CD8-positive, alpha-beta memory T cell (primary cell): ENCODE data around the gene TBC1D22A. TPM values are rescaled to one million over a fixed set of nuclear protein-coding genes. Genes with fewer than 3 reads are reported as not detected.
A peak's percentile ranks its signal among the peaks of the same experiment; 100 is the strongest.
"Not testable (repeated sequence)": the region's sequence is repeated elsewhere in the genome, so short reads cannot be mapped to it uniquely, and the experiment has no call there.

Experiments
- CTCF ChIA-PET: fragments of 350-600 bp; sonication (Branson Sonifier 250); formaldehyde crosslinking; loops from one replicate; lab custom pipeline; 2021; ENCODE audit warnings: antibody characterized with exemption; lab: Charles Lee
- POLR2A ChIA-PET: fragments of 350-600 bp; sonication (Branson Sonifier 250); formaldehyde crosslinking; loops from one replicate; lab custom pipeline; 2021; ENCODE audit warnings: antibody characterized with exemption; lab: Charles Lee
- DNase-seq, 5 donors: peaks; one replicate each; pipeline versions ENCODE4 v3.0.0 to v3.0.0-alpha.2; 2020 to 2022; ENCODE audit warnings: mixed read lengths in 1 of 5
- H3K27ac ChIP-seq: one replicate; pipeline ENCODE4 v1.7.0; 2013; ENCODE audit warnings: low read depth, mild to moderate bottlenecking, low read length, moderate library complexity
- H3K27me3 ChIP-seq: 2 replicates; pipeline ENCODE4 v1.7.0; 2013; ENCODE audit warnings: low read length, mild to moderate bottlenecking; ENCODE audit not compliant: insufficient read depth, poor library complexity, severe bottlenecking
- H3K36me3 ChIP-seq: 2 replicates; pipeline ENCODE4 v1.7.0; 2013; ENCODE audit warnings: mild to moderate bottlenecking, low read length, moderate library complexity; ENCODE audit not compliant: insufficient read depth
- H3K4me1 ChIP-seq: 2 replicates; pipeline ENCODE4 v1.7.0; 2013; ENCODE audit warnings: mild to moderate bottlenecking, low read length, moderate library complexity; ENCODE audit not compliant: insufficient read depth
- H3K4me3 ChIP-seq: 2 replicates; pipeline ENCODE4 v1.7.0; 2013; ENCODE audit warnings: mild to moderate bottlenecking, low read length
- H3K9me3 ChIP-seq: 2 replicates; pipeline ENCODE4 v1.7.0; 2013; ENCODE audit warnings: mild to moderate bottlenecking, low read length
- H3K27ac Mint-ChIP-seq, 8 donors: one replicate each; pipeline ENCODE4 v1.8.0; 2020 to 2021; ENCODE audit warnings: mixed read lengths in 8 of 8, mild to moderate bottlenecking in 6 of 8, inconsistent platforms in 3 of 8, moderate library complexity in 3 of 8
- H3K27me3 Mint-ChIP-seq, 2 donors: one replicate each; pipeline ENCODE4 v1.8.0; 2020 to 2021; ENCODE audit warnings: mixed read lengths in 2 of 2, mild to moderate bottlenecking in 1 of 2, moderate library complexity in 1 of 2
- H3K36me3 Mint-ChIP-seq, 3 donors: one replicate each; pipeline ENCODE4 v1.8.0; 2020 to 2021; ENCODE audit warnings: mixed read lengths in 3 of 3, inconsistent platforms in 1 of 3, mild to moderate bottlenecking in 1 of 3
- H3K4me1 Mint-ChIP-seq, 3 donors: one replicate each; pipeline ENCODE4 v1.8.0; 2020 to 2021; ENCODE audit warnings: mixed read lengths in 3 of 3, inconsistent platforms in 1 of 3, mild to moderate bottlenecking in 1 of 3
- H3K4me3 Mint-ChIP-seq, 7 donors: one replicate each; pipeline ENCODE4 v1.8.0; 2020 to 2021; ENCODE audit warnings: mixed read lengths in 7 of 7, mild to moderate bottlenecking in 6 of 7, moderate library complexity in 4 of 7, inconsistent platforms in 2 of 7
- H3K9me3 Mint-ChIP-seq, 5 donors: one replicate each; pipeline ENCODE4 v1.8.0; 2020 to 2022; ENCODE audit warnings: mixed read lengths in 5 of 5, mild to moderate bottlenecking in 3 of 5, moderate library complexity in 2 of 5, inconsistent platforms in 1 of 5
- polyA plus RNA-seq: library from polyadenylated mRNA; unstranded; fragments of 300-500 nt; fragmentation: Illumina TruSeq; gene quantifications from one replicate; pipeline ENCODE4 v1.2.3, GENCODE V29; 2021
- total RNA-seq, 2 experiments: library from RNA; stranded (reverse); gene quantifications; one replicate each; pipeline ENCODE4 v1.2.3, GENCODE V29; 2021

Gene TBC1D22A
- total and polyA plus RNA-seq, 3 experiments from 2014 or later: 26.6 to 34.8 (median 34.0) TPM

GRCh38 chr22:47136671-47137070 lies 374.2 kb downstream of the TBC1D22A start:
- Histone ChIP-seq H3K27ac (no peak overlapping the region), H3K4me3 (no peak overlapping the region), H3K36me3 (no peaks in the 10 kb centered on the region), H3K27me3 (no peaks in the 10 kb centered on the region), H3K4me1 (no peaks in the 10 kb centered on the region), H3K9me3 (no peaks in the 10 kb centered on the region)
- peaks cover 0 to 19% (median 2%) of the 10 kb centered on the region in 3 donors for H3K36me3 Mint-ChIP-seq
- no peaks in the 10 kb centered on the region for H3K27me3 Mint-ChIP-seq
- ChIA-PET CTCF (no interaction called here), POLR2A (no interaction called here)
- H3K4me3 Mint-ChIP-seq: peak overlapping the region in 1 of 7 donors; percentile 27
- no peaks in the 10 kb centered on the region for H3K9me3 Mint-ChIP-seq
- no peak for DNase-seq
- H3K4me1 Mint-ChIP-seq: peaks cover 0 to 2% (median 0%) of the 10 kb centered on the region in 3 donors
- H3K27ac Mint-ChIP-seq: peak overlapping the region in 2 of 8 donors; percentile 38 to 45

- ChIA-PET POLR2A (no interaction called here), CTCF (no interaction called here)
- H3K27me3 Mint-ChIP-seq: no peaks in the 10 kb centered on the region
- no peaks in the 10 kb centered on the region for H3K9me3 ChIP-seq
- no peak overlapping the region for H3K27ac ChIP-seq
- H3K27ac Mint-ChIP-seq: no peak overlapping the region
- DNase-seq: no peak
- no peak overlapping the region for H3K4me3 ChIP-seq
- H3K36me3 ChIP-seq: no peaks in the 10 kb centered on the region
- H3K36me3 Mint-ChIP-seq: peaks cover 0 to 12% (median 2%) of the 10 kb centered on the region in 3 donors
- no peaks in the 10 kb centered on the region for H3K4me1 ChIP-seq
- peaks cover 0 to 2% (median 0%) of the 10 kb centered on the region in 3 donors for H3K4me1 Mint-ChIP-seq
- no peak overlapping the region for H3K4me3 Mint-ChIP-seq
- H3K9me3 Mint-ChIP-seq: no peaks in the 10 kb centered on the region
- H3K27me3 ChIP-seq: no peaks in the 10 kb centered on the region
Observed at GRCh38 chr22:47139013-47139789, 376.8 kb downstream of the TBC1D22A start.

- Histone ChIP-seq H3K36me3 (no peaks in the 10 kb centered on the region), H3K9me3 (no peaks in the 10 kb centered on the region), H3K4me3 (no peak overlapping the region), H3K27me3 (no peaks in the 10 kb centered on the region), H3K4me1 (no peaks in the 10 kb centered on the region), H3K27ac (no peak overlapping the region)
- peak overlapping the region in 1 of 7 donors; percentile 7 for H3K4me3 Mint-ChIP-seq
- ChIA-PET POLR2A (no interaction called here), CTCF (no interaction called here)
- no peaks in the 10 kb centered on the region for H3K27me3 Mint-ChIP-seq
- H3K4me1 Mint-ChIP-seq: peaks cover 0 to 2% (median 0%) of the 10 kb centered on the region in 3 donors
- no peaks in the 10 kb centered on the region for H3K9me3 Mint-ChIP-seq
- no peak overlapping the region for H3K27ac Mint-ChIP-seq
- peaks cover 0 to 13% (median 2%) of the 10 kb centered on the region in 3 donors for H3K36me3 Mint-ChIP-seq
- DNase-seq: no peak
Observed at GRCh38 chr22:47139790-47140119, 377.3 kb downstream of the TBC1D22A start.

- H3K4me1 Mint-ChIP-seq, H3K27ac ChIP-seq, H3K27me3 ChIP-seq, H3K4me3 Mint-ChIP-seq, POLR2A ChIA-PET, H3K36me3 ChIP-seq, H3K4me3 ChIP-seq, CTCF ChIA-PET, DNase-seq, H3K27me3 Mint-ChIP-seq, H3K9me3 ChIP-seq, H3K27ac Mint-ChIP-seq, H3K4me1 ChIP-seq, H3K9me3 Mint-ChIP-seq: not testable (repeated sequence)
- peaks cover 0 to 13% (median 2%) of the 10 kb centered on the region in 3 donors for H3K36me3 Mint-ChIP-seq
Observed at GRCh38 chr22:47140975-47141374, 378.5 kb downstream of the TBC1D22A start.

GRCh38 chr22:47142427-47143046 lies 380.1 kb downstream of the TBC1D22A start:
- DNase-seq: no peak
- ChIA-PET CTCF (no interaction called here), POLR2A (no interaction called here)
- no peak overlapping the region for H3K4me3 Mint-ChIP-seq
- no peaks in the 10 kb centered on the region for H3K36me3 ChIP-seq
- H3K4me3 ChIP-seq: no peak overlapping the region
- H3K9me3 ChIP-seq: no peaks in the 10 kb centered on the region
- H3K27ac ChIP-seq: no peak overlapping the region
- H3K4me1 ChIP-seq: no peaks in the 10 kb centered on the region
- no peak overlapping the region for H3K27ac Mint-ChIP-seq
- H3K36me3 Mint-ChIP-seq: peaks cover 0 to 9% (median 2%) of the 10 kb centered on the region in 3 donors
- no peaks in the 10 kb centered on the region for H3K27me3 ChIP-seq
- no peaks in the 10 kb centered on the region for H3K27me3 Mint-ChIP-seq
- H3K4me1 Mint-ChIP-seq: peaks cover 0 to 3% (median 2%) of the 10 kb centered on the region in 3 donors
- H3K9me3 Mint-ChIP-seq: no peaks in the 10 kb centered on the region

GRCh38 chr22:47143249-47143938 lies 380.9 kb downstream of the TBC1D22A start:
- H3K27ac ChIP-seq: no peak overlapping the region
- Mint-ChIP-seq H3K9me3 (no peaks in the 10 kb centered on the region), H3K36me3 (peaks cover 0 to 9% (median 2%) of the 10 kb centered on the region in 3 donors), H3K4me3 (no peak overlapping the region), H3K27ac (no peak overlapping the region), H3K4me1 (peaks cover 0 to 3% (median 2%) of the 10 kb centered on the region in 3 donors), H3K27me3 (no peaks in the 10 kb centered on the region)
- CTCF ChIA-PET: no interaction called here
- H3K9me3 ChIP-seq: no peaks in the 10 kb centered on the region
- H3K36me3 ChIP-seq: no peaks in the 10 kb centered on the region
- POLR2A ChIA-PET: no interaction called here
- H3K27me3 ChIP-seq: no peaks in the 10 kb centered on the region
- H3K4me1 ChIP-seq: no peaks in the 10 kb centered on the region
- no peak for DNase-seq
- no peak overlapping the region for H3K4me3 ChIP-seq

- H3K27me3 Mint-ChIP-seq: no peaks in the 10 kb centered on the region
- no peak for DNase-seq
- ChIA-PET CTCF (no interaction called here), POLR2A (no interaction called here)
- H3K9me3 Mint-ChIP-seq: no peaks in the 10 kb centered on the region
- no peaks in the 10 kb centered on the region for H3K9me3 ChIP-seq
- H3K27ac ChIP-seq: no peak overlapping the region
- no peak overlapping the region for H3K27ac Mint-ChIP-seq
- H3K4me1 Mint-ChIP-seq: peaks cover 0 to 3% (median 2%) of the 10 kb centered on the region in 3 donors
- H3K4me3 ChIP-seq: no peak overlapping the region
- H3K36me3 Mint-ChIP-seq: peaks cover 0 to 7% (median 0%) of the 10 kb centered on the region in 3 donors
- no peaks in the 10 kb centered on the region for H3K27me3 ChIP-seq
- H3K36me3 ChIP-seq: no peaks in the 10 kb centered on the region
- no peak overlapping the region for H3K4me3 Mint-ChIP-seq
- no peaks in the 10 kb centered on the region for H3K4me1 ChIP-seq
Observed at GRCh38 chr22:47144076-47144765, 381.8 kb downstream of the TBC1D22A start.
